PC-9 (cell line): ENCODE data around the gene ZNF576. TPM values are rescaled to one million over a fixed set of nuclear protein-coding genes. Genes with fewer than 3 reads are reported as not detected.

Experiments
- BruUV-seq: library from RNA; stranded (reverse); fragments of 400-500 nt; replicated peaks from 2 replicates; lab custom pipeline; 2021; lab: Mats Ljungman, UMichigan
- CTCF ChIA-PET: fragments of 300-600 bp; sonication (Branson Sonifier 250); formaldehyde crosslinking; loops from one replicate; lab custom pipeline; 2022; ENCODE audit warnings: antibody characterized with exemption; lab: Charles Lee
- POLR2A ChIA-PET: fragments of 300-600 bp; sonication (Branson Sonifier 250); formaldehyde crosslinking; loops from one replicate; lab custom pipeline; 2022; ENCODE audit warnings: antibody characterized with exemption; ENCODE audit not compliant: unreplicated experiment; lab: Charles Lee
- DNase-seq, 2 experiments: peaks; one replicate each; pipeline versions ENCODE4 v3.0.0 to v3.0.0-alpha.2; 2015 to 2022; ENCODE audit warnings: mixed read lengths in 1 of 2
- H2AFZ ChIP-seq: fragments of 200-600 bp; sonication (generic); 2 replicates; pipeline ENCODE4 v1.8.1; 2017; ENCODE audit warnings: antibody characterized with exemption
- H3F3A ChIP-seq: fragments of 200-600 bp; sonication (generic); 2 replicates; pipeline ENCODE4 v1.8.1; 2017; ENCODE audit warnings: antibody characterized with exemption, mild to moderate bottlenecking, low read depth; ENCODE audit not compliant: insufficient read depth
- H3K27ac ChIP-seq: fragments of 200-600 bp; sonication (generic); 2 replicates; pipeline ENCODE4 v1.6.1; 2016; ENCODE audit warnings: mixed run types
- H3K27me3 ChIP-seq: fragments of 200-600 bp; sonication (generic); 2 replicates; pipeline ENCODE4 v1.6.1; 2016; ENCODE audit warnings: low read depth, mixed run types; ENCODE audit not compliant: insufficient read depth
- H3K36me3 ChIP-seq: fragments of 200-600 bp; sonication (generic); 2 replicates; pipeline ENCODE4 v1.6.1; 2016; ENCODE audit warnings: low read depth, mixed run types
- H3K4me1 ChIP-seq: fragments of 200-600 bp; sonication (generic); replicated peaks from 2 replicates; pipeline ENCODE4 v1.6.1; 2016; ENCODE audit warnings: mixed run types; ENCODE audit not compliant: insufficient read depth
- H3K4me2 ChIP-seq: fragments of 200-600 bp; sonication (generic); 2 replicates; pipeline ENCODE4 v1.6.1; 2017; ENCODE audit warnings: mixed run types
- H3K4me3 ChIP-seq: fragments of 200-600 bp; sonication (generic); 2 replicates; pipeline ENCODE4 v1.6.1; 2016; ENCODE audit warnings: mixed run types
- H3K79me2 ChIP-seq: fragments of 200-600 bp; sonication (generic); 2 replicates; pipeline ENCODE4 v1.6.1; 2017; ENCODE audit warnings: low read depth, mixed run types
- H3K9me2 ChIP-seq: fragments of 200-600 bp; sonication (generic); 2 replicates; pipeline ENCODE4 v1.8.1; 2017; ENCODE audit warnings: mild to moderate bottlenecking; ENCODE audit not compliant: insufficient read depth
- H3K9me3 ChIP-seq: fragments of 200-600 bp; sonication (generic); 2 replicates; pipeline ENCODE4 v1.8.1; 2016; ENCODE audit warnings: low read depth; ENCODE audit not compliant: insufficient read depth
- H4K20me1 ChIP-seq: fragments of 200-600 bp; sonication (generic); 2 replicates; pipeline ENCODE4 v1.8.1; 2017; ENCODE audit not compliant: insufficient read depth
- CTCF ChIP-seq: fragments of 200-600 bp; sonication (generic); conservative IDR thresholded peaks from 2 replicates; pipeline ENCODE4 v1.6.1; 2017; ENCODE audit warnings: mixed run types, antibody characterized with exemption, mild to moderate bottlenecking, moderate library complexity
- EZH2 ChIP-seq: fragments of 200-600 bp; sonication (generic); IDR thresholded peaks from 2 replicates; pipeline ENCODE4 v1.8.0; 2017; ENCODE audit warnings: antibody characterized with exemption, low read depth
- intact Hi-C: fragments of 100-400 bp; cut with micrococcal nuclease; formaldehyde crosslinking; loops from one replicate; pipeline ENCODE4 v1.10.0; 2022; ENCODE audit not compliant: unreplicated experiment
- total RNA-seq: library from RNA; stranded (reverse); gene quantifications from 2 replicates; pipeline ENCODE4 v1.2.3, GENCODE V29; 2021

The ZNF576 gene
- total RNA-seq, 1 experiment from 2014 or later: 15.5 TPM

GRCh38 chr19:43605875-43606568 is 9.6 kb downstream of the ZNF576 start:
- H3K79me2 ChIP-seq: no peaks in the 10 kb centered on the region
- H3K27ac ChIP-seq: no peak overlapping the region

GRCh38 chr19:43606569-43607229 is 10.3 kb downstream of the ZNF576 start:
- CTCF ChIA-PET: interaction anchor here (0.5 to 0.6 kb wide), 2 partner anchors 56 to 87 kb away, joined by 3 to 6 read pairs; no protein-coding TSS in a partner anchor
- Histone ChIP-seq H3K4me2 (no peak overlapping the region), H3K36me3 (no peaks in the 10 kb centered on the region), H3K4me3 (no peak overlapping the region), H3K9me3 (no peaks in the 10 kb centered on the region), H3K27me3 (no peaks in the 10 kb centered on the region), H3K4me1 (no peaks in the 10 kb centered on the region), H3K27ac (no peak overlapping the region), H4K20me1 (no peaks in the 10 kb centered on the region), H2AFZ (no peak overlapping the region), H3K79me2 (no peaks in the 10 kb centered on the region), H3K9me2 (no peaks in the 10 kb centered on the region), H3F3A (peaks cover 21% of the 10 kb centered on the region; the same call in 1 of the 2 replicates)
- no peak for DNase-seq
- no TSS peak for BruUV-seq
- TF ChIP-seq EZH2 (no peak), CTCF (no peak)
- intact Hi-C loops: no loop called here
- POLR2A ChIA-PET: interaction anchor here (0.5 to 0.7 kb wide), 2 partner anchors 62 to 118 kb away, joined by 5 to 26 read pairs; no protein-coding TSS in a partner anchor

More at GRCh38 chr19:43605875-43606568, 9.6 kb downstream of the ZNF576 start:
- intact Hi-C loops: no loop called here
- ChIA-PET CTCF (no interaction called here), POLR2A (interaction anchor here (0.6 kb wide), 2 partner anchors 10 to 193 kb away, joined by 4 read pairs; partner anchors contain the start of gene ZNF576)
- TF ChIP-seq CTCF: no peak
- no peak for TF ChIP-seq EZH2
- H3K27me3 ChIP-seq: no peaks in the 10 kb centered on the region
- BruUV-seq: no TSS peak
- no peaks in the 10 kb centered on the region for H3K36me3 ChIP-seq
- no peak overlapping the region for H3K4me2 ChIP-seq
- H3K9me3 ChIP-seq: no peaks in the 10 kb centered on the region
- no peak overlapping the region for H3K4me3 ChIP-seq
- H3F3A ChIP-seq: peaks cover 21% of the 10 kb centered on the region; the same call in 1 of the 2 replicates
- H3K4me1 ChIP-seq: no peaks in the 10 kb centered on the region
- H3K9me2 ChIP-seq: no peaks in the 10 kb centered on the region
- no peak for DNase-seq
- H4K20me1 ChIP-seq: no peaks in the 10 kb centered on the region
- no peak overlapping the region for H2AFZ ChIP-seq

GRCh38 chr19:43607238-43608205 is 11.1 kb downstream of the ZNF576 start:
- H3K27ac ChIP-seq: no peak overlapping the region
- no peak overlapping the region for H3K4me2 ChIP-seq
- no peaks in the 10 kb centered on the region for H3K9me3 ChIP-seq
- H3K79me2 ChIP-seq: no peaks in the 10 kb centered on the region
- no peak for TF ChIP-seq CTCF
- TF ChIP-seq EZH2: no peak
- POLR2A ChIA-PET: interaction anchor here (0.7 kb wide), 1 partner anchor 61 kb away, joined by 5 read pairs; no protein-coding TSS in a partner anchor
- no peaks in the 10 kb centered on the region for H4K20me1 ChIP-seq
- no peaks in the 10 kb centered on the region for H3K4me1 ChIP-seq
- CTCF ChIA-PET: interaction anchor here (0.6 kb wide), 1 partner anchor 55 kb away, joined by 3 read pairs; no protein-coding TSS in a partner anchor
- no peak for DNase-seq
- BruUV-seq: no TSS peak
- peaks cover 21% of the 10 kb centered on the region; the same call in 1 of the 2 replicates for H3F3A ChIP-seq
- H3K9me2 ChIP-seq: no peaks in the 10 kb centered on the region
- intact Hi-C loops: no loop called here
- no peak overlapping the region for H2AFZ ChIP-seq
- H3K36me3 ChIP-seq: no peaks in the 10 kb centered on the region
- H3K27me3 ChIP-seq: no peaks in the 10 kb centered on the region
- no peak overlapping the region for H3K4me3 ChIP-seq
